ENCODE measurements around the gene SLC22A31.

GRCh38 chr16:89174877-89175276 lies 25.5 kb downstream of the SLC22A31 start:
- TF ChIP-seq CTCF (conservative IDR thresholded peaks at IDR 0.05; ENCODE audit: low read depth in 2 of 2) (no peak), REST (IDR thresholded peaks at IDR 0.05; ENCODE audit: unreplicated experiment) (no peak)

Data from GM23338 (cell line).